Calu3 (cell line): Measurements from ENCODE around the gene FAM111A. TPM values are rescaled to one million over a fixed set of nuclear protein-coding genes. Genes with fewer than 3 reads are reported as not detected.

Experiments used
- BruUV-seq: library from RNA; stranded (reverse); fragments of 400-500 nt; replicated peaks from 2 replicates; lab custom pipeline; 2021; lab: Mats Ljungman, UMichigan
- CTCF ChIA-PET: fragments of 300-600 bp; sonication (Branson Sonifier 250); formaldehyde crosslinking; loops from one replicate; lab custom pipeline; 2022; ENCODE audit warnings: antibody characterized with exemption; lab: Charles Lee
- DNase-seq: peaks from one replicate; pipeline ENCODE4 v3.0.0; 2022
- H3K27ac Mint-ChIP-seq: one replicate; pipeline ENCODE4 v1.8.0; 2022; ENCODE audit warnings: mixed read lengths; ENCODE audit not compliant: unreplicated experiment
- H3K27me3 Mint-ChIP-seq: one replicate; pipeline ENCODE4 v1.8.0; 2022; ENCODE audit warnings: mixed read lengths; ENCODE audit not compliant: unreplicated experiment
- H3K36me3 Mint-ChIP-seq: one replicate; pipeline ENCODE4 v1.8.0; 2022; ENCODE audit warnings: mild to moderate bottlenecking, moderate library complexity, mixed read lengths; ENCODE audit not compliant: insufficient read depth, unreplicated experiment
- H3K4me1 Mint-ChIP-seq: one replicate; pipeline ENCODE4 v1.8.0; 2022; ENCODE audit warnings: mild to moderate bottlenecking, low read depth, mixed read lengths; ENCODE audit not compliant: unreplicated experiment
- H3K4me3 Mint-ChIP-seq: one replicate; pipeline ENCODE4 v1.8.0; 2022; ENCODE audit warnings: mild to moderate bottlenecking, low read depth, moderate library complexity, mixed read lengths; ENCODE audit not compliant: unreplicated experiment
- H3K9me3 Mint-ChIP-seq: one replicate; pipeline ENCODE4 v1.8.0; 2022; ENCODE audit warnings: low read depth, mixed read lengths; ENCODE audit not compliant: unreplicated experiment
- intact Hi-C: fragments of 100-400 bp; cut with micrococcal nuclease; formaldehyde crosslinking; loops from one replicate; pipeline ENCODE4 v1.10.0; 2022; ENCODE audit not compliant: unreplicated experiment
- total RNA-seq: library from RNA; stranded (reverse); gene quantifications from 2 replicates; pipeline ENCODE4 v1.2.3, GENCODE V29; 2022
- TF ChIP-seq, protein P1 (sequence below): fragments of 200-600 bp; IDR thresholded peaks from one replicate; pipeline ENCODE4 v1.8.0; 2022; ENCODE audit warnings: antibody characterized with exemption; ENCODE audit not compliant: unreplicated experiment

FAM111A gene
- total RNA-seq, 1 experiment from 2014 or later, result 87.9 TPM

- Mint-ChIP-seq H3K27me3 (no peaks in the 10 kb centered on the region), H3K4me3 (peak overlapping the region; percentile 19), H3K9me3 (no peaks in the 10 kb centered on the region), H3K27ac (peak overlapping the region; percentile 94), H3K36me3 (peaks cover 46% of the 10 kb centered on the region), H3K4me1 (peaks cover 83% of the 10 kb centered on the region)
- CTCF ChIA-PET, result interaction anchor here (0.7 to 4.3 kb wide), 7 partner anchors 13 to 129 kb away, joined by 3 to 137 read pairs (median 10); partner anchors contain the start of gene DTX4
- intact Hi-C loops, result loop anchor here (2.0 to 5.0 kb wide), 2 partner anchors 14 to 360 kb away; no protein-coding TSS in a partner anchor
- TF ChIP-seq, protein P1, sequence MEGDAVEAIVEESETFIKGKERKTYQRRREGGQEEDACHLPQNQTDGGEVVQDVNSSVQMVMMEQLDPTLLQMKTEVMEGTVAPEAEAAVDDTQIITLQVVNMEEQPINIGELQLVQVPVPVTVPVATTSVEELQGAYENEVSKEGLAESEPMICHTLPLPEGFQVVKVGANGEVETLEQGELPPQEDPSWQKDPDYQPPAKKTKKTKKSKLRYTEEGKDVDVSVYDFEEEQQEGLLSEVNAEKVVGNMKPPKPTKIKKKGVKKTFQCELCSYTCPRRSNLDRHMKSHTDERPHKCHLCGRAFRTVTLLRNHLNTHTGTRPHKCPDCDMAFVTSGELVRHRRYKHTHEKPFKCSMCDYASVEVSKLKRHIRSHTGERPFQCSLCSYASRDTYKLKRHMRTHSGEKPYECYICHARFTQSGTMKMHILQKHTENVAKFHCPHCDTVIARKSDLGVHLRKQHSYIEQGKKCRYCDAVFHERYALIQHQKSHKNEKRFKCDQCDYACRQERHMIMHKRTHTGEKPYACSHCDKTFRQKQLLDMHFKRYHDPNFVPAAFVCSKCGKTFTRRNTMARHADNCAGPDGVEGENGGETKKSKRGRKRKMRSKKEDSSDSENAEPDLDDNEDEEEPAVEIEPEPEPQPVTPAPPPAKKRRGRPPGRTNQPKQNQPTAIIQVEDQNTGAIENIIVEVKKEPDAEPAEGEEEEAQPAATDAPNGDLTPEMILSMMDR, result no peak
- DNase-seq, result no peak
- no TSS peak for BruUV-seq
Observed at GRCh38 chr11:59187035-59187434, 44.4 kb downstream of the FAM111A start.

DNA sequence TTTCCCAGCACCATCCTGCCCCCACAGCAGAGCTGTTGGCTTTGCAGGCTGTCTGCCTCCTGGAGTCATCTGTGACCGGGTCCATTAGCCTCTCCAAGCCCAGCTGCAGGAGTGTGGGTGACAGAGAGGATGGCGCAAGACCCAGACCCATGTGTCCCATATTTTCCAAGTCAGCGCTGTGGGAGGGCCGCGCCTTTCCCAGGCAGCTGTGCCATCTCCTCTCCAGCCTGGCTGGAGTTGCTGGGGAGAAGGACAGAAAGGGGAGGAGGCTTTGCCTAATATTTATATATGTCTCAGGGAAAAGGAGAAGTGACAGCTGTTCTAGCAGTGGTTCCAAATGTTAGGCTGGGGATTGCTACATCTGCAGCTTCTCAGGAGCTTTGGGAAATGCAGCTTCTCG lies 44.9 kb downstream of the FAM111A start:
- CTCF ChIA-PET, result interaction anchor here (3.2 kb wide), 1 partner anchor 16 kb away, joined by 137 read pairs; the partner anchor contains the start of gene DTX4
- Mint-ChIP-seq H3K4me1 (peaks cover 83% of the 10 kb centered on the region), H3K36me3 (peaks cover 48% of the 10 kb centered on the region)

GRCh38 chr11:59188954-59189353 lies 46.3 kb downstream of the FAM111A start:
- H3K36me3 Mint-ChIP-seq, result peaks cover 46% of the 10 kb centered on the region
- H3K27me3 Mint-ChIP-seq, result no peaks in the 10 kb centered on the region
- peak overlapping the region; percentile 43 for H3K27ac Mint-ChIP-seq
- CTCF ChIA-PET, result interaction anchor here (1.4 to 1.5 kb wide), 2 partner anchors 17 to 18 kb away, joined by 4 to 11 read pairs; partner anchors contain the start of gene DTX4
- H3K4me1 Mint-ChIP-seq, result peaks cover 73% of the 10 kb centered on the region
- TF ChIP-seq, protein P1, result no peak
- no peak for DNase-seq
- intact Hi-C loops, result loop anchor here (5.0 kb wide), 1 partner anchor 358 kb away; no protein-coding TSS in a partner anchor
- BruUV-seq, result no TSS peak
- no peaks in the 10 kb centered on the region for H3K9me3 Mint-ChIP-seq
- no peak overlapping the region for H3K4me3 Mint-ChIP-seq

More for the DNA sequence above, 44.9 kb downstream of the FAM111A start:
- Mint-ChIP-seq H3K9me3 (no peaks in the 10 kb centered on the region), H3K4me3 (no peak overlapping the region), H3K27ac (peak overlapping the region; percentile 94), H3K27me3 (no peaks in the 10 kb centered on the region)
- DNase-seq, result no peak
- TF ChIP-seq, protein P1, result no peak
- intact Hi-C loops, result loop anchor here (2.0 to 5.0 kb wide), 2 partner anchors 13 to 360 kb away; no protein-coding TSS in a partner anchor
- BruUV-seq, result no TSS peak

DNA sequence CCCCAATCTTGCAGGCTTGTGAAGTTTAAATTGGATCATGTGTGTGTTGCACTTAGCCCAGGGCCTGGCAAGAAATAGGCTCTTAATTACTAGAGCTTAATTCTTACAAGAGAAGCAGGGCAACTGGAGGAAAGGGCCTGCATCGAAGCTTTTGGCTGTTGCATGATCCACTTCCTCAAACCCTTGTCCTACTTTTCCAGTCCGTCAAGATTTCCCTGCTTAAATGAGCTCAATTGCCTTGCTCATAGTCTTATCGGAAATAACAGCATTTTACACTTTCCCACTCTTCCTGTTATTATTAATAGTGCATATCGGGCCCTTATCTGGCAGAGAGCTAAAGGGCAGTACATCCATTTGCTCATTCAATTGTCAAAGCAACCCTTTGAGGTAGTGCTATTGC lies 47.3 kb downstream of the FAM111A start:
- H3K4me3 Mint-ChIP-seq, result peak overlapping the region; percentile 28
- peaks cover 63% of the 10 kb centered on the region for H3K4me1 Mint-ChIP-seq
- peaks cover 53% of the 10 kb centered on the region for H3K36me3 Mint-ChIP-seq
- peak overlapping the region; percentile 15 for H3K27ac Mint-ChIP-seq
- CTCF ChIA-PET, result interaction anchor here (1.0 to 1.5 kb wide), 4 partner anchors 12 to 18 kb away, joined by 3 to 11 read pairs (median 6); partner anchors contain the start of gene DTX4
- intact Hi-C loops, result loop anchor here (5.0 kb wide), 1 partner anchor 357 kb away; no protein-coding TSS in a partner anchor
- no peaks in the 10 kb centered on the region for H3K9me3 Mint-ChIP-seq
- TF ChIP-seq, protein P1, result no peak
- no TSS peak for BruUV-seq
- no peaks in the 10 kb centered on the region for H3K27me3 Mint-ChIP-seq
- peak; percentile 14 for DNase-seq
